H1 (cell line): ENCODE results near the gene FAM131C. TPM values are rescaled to one million over a fixed set of nuclear protein-coding genes. Genes with fewer than 3 reads are reported as not detected.

Experiments used
- HDAC6 ChIP-seq: IDR thresholded peaks from one replicate; pipeline ENCODE4 v1.7.1; 2012; ENCODE audit warnings: low read depth, mild to moderate bottlenecking, inconsistent platforms, low read length, moderate library complexity
- SIX5 ChIP-seq: IDR thresholded peaks from 2 replicates; pipeline ENCODE4 v1.6.1; 2011; ENCODE audit warnings: mild to moderate bottlenecking, low read depth, low read length
- TEAD4 ChIP-seq: IDR thresholded peaks from 2 replicates; pipeline ENCODE4 v1.6.1; 2012; ENCODE audit warnings: low read depth, low read length, inconsistent platforms, mixed read lengths
- polyA plus RNA-seq, 7 experiments: library from polyadenylated mRNA; depleted of rRNA in 3 of 7; stranded (reverse) in 5 of 7; unstranded in 2 of 7; fragments of >200 nt in 5 of 7; fragments of 200-250 nt in 2 of 7; gene quantifications; 1 replicate in 5 of 7; 2 replicates in 1 of 7; 4 replicates in 1 of 7; pipeline versions ENCODE4 v1.2.1 to v1.2.3, GENCODE V29; 2011 to 2013; ENCODE audit warnings: missing spikeins in 2 of 7, mixed read lengths in 2 of 7
- total RNA-seq: library from RNA; stranded (reverse); fragmentation: NEBNext Ultra II Directional; extraction: Animal tissue kit (Norgen Biotek cat#: 25700); gene quantifications from 2 replicates; pipeline ENCODE4 v1.2.1, GENCODE V29; 2021
- TF ChIP-seq, protein P1 (sequence below): fragments of 300-600 bp; sonication (generic); IDR thresholded peaks from 2 replicates; pipeline ENCODE4 v1.7.1; 2012; ENCODE audit warnings: low read length, moderate library complexity, mild to moderate bottlenecking, inconsistent platforms; ENCODE audit not compliant: insufficient replicate concordance

Gene FAM131C
- total and polyA plus RNA-seq, 2 of the 8 experiments (the other 6 are each of a cell fraction or from before 2014, with no cell fraction given): 0.73 to 0.78 TPM

DNA sequence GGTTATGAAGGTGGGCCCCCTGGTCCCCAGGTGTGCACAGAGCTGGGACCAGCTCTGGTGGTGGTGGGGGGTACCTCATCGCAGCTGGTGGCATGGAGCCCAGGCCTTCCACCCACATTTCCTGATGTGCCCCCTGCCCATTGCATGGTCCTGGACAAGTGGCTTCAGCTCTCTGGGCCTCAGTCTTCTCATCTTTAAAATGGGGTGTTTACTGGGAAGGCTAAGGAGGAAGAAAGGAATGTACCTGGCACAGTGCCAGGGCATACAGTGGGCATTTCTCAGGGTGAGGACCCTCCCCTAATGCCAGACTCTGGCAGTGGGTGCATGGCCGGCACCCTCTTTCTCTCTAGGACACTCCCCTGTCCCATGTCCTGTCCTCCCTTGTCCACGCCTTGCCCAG, 22.4 kb downstream of the FAM131C start (continued):
- TF ChIP-seq, protein P1, sequence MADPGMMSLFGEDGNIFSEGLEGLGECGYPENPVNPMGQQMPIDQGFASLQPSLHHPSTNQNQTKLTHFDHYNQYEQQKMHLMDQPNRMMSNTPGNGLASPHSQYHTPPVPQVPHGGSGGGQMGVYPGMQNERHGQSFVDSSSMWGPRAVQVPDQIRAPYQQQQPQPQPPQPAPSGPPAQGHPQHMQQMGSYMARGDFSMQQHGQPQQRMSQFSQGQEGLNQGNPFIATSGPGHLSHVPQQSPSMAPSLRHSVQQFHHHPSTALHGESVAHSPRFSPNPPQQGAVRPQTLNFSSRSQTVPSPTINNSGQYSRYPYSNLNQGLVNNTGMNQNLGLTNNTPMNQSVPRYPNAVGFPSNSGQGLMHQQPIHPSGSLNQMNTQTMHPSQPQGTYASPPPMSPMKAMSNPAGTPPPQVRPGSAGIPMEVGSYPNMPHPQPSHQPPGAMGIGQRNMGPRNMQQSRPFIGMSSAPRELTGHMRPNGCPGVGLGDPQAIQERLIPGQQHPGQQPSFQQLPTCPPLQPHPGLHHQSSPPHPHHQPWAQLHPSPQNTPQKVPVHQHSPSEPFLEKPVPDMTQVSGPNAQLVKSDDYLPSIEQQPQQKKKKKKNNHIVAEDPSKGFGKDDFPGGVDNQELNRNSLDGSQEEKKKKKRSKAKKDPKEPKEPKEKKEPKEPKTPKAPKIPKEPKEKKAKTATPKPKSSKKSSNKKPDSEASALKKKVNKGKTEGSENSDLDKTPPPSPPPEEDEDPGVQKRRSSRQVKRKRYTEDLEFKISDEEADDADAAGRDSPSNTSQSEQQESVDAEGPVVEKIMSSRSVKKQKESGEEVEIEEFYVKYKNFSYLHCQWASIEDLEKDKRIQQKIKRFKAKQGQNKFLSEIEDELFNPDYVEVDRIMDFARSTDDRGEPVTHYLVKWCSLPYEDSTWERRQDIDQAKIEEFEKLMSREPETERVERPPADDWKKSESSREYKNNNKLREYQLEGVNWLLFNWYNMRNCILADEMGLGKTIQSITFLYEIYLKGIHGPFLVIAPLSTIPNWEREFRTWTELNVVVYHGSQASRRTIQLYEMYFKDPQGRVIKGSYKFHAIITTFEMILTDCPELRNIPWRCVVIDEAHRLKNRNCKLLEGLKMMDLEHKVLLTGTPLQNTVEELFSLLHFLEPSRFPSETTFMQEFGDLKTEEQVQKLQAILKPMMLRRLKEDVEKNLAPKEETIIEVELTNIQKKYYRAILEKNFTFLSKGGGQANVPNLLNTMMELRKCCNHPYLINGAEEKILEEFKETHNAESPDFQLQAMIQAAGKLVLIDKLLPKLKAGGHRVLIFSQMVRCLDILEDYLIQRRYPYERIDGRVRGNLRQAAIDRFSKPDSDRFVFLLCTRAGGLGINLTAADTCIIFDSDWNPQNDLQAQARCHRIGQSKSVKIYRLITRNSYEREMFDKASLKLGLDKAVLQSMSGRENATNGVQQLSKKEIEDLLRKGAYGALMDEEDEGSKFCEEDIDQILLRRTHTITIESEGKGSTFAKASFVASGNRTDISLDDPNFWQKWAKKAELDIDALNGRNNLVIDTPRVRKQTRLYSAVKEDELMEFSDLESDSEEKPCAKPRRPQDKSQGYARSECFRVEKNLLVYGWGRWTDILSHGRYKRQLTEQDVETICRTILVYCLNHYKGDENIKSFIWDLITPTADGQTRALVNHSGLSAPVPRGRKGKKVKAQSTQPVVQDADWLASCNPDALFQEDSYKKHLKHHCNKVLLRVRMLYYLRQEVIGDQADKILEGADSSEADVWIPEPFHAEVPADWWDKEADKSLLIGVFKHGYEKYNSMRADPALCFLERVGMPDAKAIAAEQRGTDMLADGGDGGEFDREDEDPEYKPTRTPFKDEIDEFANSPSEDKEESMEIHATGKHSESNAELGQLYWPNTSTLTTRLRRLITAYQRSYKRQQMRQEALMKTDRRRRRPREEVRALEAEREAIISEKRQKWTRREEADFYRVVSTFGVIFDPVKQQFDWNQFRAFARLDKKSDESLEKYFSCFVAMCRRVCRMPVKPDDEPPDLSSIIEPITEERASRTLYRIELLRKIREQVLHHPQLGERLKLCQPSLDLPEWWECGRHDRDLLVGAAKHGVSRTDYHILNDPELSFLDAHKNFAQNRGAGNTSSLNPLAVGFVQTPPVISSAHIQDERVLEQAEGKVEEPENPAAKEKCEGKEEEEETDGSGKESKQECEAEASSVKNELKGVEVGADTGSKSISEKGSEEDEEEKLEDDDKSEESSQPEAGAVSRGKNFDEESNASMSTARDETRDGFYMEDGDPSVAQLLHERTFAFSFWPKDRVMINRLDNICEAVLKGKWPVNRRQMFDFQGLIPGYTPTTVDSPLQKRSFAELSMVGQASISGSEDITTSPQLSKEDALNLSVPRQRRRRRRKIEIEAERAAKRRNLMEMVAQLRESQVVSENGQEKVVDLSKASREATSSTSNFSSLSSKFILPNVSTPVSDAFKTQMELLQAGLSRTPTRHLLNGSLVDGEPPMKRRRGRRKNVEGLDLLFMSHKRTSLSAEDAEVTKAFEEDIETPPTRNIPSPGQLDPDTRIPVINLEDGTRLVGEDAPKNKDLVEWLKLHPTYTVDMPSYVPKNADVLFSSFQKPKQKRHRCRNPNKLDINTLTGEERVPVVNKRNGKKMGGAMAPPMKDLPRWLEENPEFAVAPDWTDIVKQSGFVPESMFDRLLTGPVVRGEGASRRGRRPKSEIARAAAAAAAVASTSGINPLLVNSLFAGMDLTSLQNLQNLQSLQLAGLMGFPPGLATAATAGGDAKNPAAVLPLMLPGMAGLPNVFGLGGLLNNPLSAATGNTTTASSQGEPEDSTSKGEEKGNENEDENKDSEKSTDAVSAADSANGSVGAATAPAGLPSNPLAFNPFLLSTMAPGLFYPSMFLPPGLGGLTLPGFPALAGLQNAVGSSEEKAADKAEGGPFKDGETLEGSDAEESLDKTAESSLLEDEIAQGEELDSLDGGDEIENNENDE: no peak
- TF ChIP-seq TEAD4 (no peak), HDAC6 (no peak), SIX5 (no peak)
- TF ChIP-seq, all 59 proteins: peak for 0
